Spleen (tissue), 7 donors: ENCODE results near the gene TOM1L2.

ENCODE experiments used
- CTCF ChIP-seq, 11 experiments: fragments of 200-600 bp in 7 of 11; fragments of 450-650 bp in 4 of 11; sonication (generic) in 4 of 11; IDR thresholded peaks in 8 of 11; conservative IDR thresholded peaks in 3 of 11; 1 replicate in 7 of 11; 2 replicates in 4 of 11; pipeline versions ENCODE4 v1.4.0 to v1.8.0; 2016 to 2021; ENCODE audit warnings: antibody characterized with exemption in 11 of 11, inconsistent platforms in 4 of 11, mild to moderate bottlenecking in 1 of 11
- POLR2A ChIP-seq, 3 donors: fragments of 450-650 bp; IDR thresholded peaks; one replicate each; pipeline ENCODE4 v1.5.1; 2017; ENCODE audit warnings: antibody characterized with exemption in 3 of 3, mild to moderate bottlenecking in 1 of 3
- POLR2AphosphoS5 ChIP-seq, 3 donors: sonication (generic); formaldehyde crosslinking; IDR thresholded peaks; one replicate each; pipeline ENCODE4 v1.5.1; 2017; ENCODE audit warnings: antibody characterized with exemption in 3 of 3
- donor health status: DM: no; HTN: no; CAD: no; lungs with moderate emphysema.
- donor health status: DM: no; HTN: no; CAD: no.
- donor health status: DM: no; HTN: no; CAD: no.

- TF ChIP-seq CTCF (IDR thresholded peaks at IDR 0.05 in 8 of 11, conservative IDR thresholded peaks at IDR 0.05 in 3 of 11) (no peak), POLR2A (IDR thresholded peaks at IDR 0.05) (no peak), POLR2AphosphoS5 (IDR thresholded peaks at IDR 0.05) (no peak)
These were observed 39.1 kb upstream of the TOM1L2 start for GRCh38 chr17:18011286-18011685.
